Ishikawa (cell line): ENCODE data around the gene ATG2B.

Experiments
- CEBPB ChIP-seq: IDR thresholded peaks from 2 replicates; pipeline ENCODE4 v1.6.1; 2012
- FOXM1 ChIP-seq: IDR thresholded peaks from 2 replicates; pipeline ENCODE4 v1.6.1; 2012; ENCODE audit warnings: low read depth, borderline replicate concordance
- RAD21 ChIP-seq: IDR thresholded peaks from 2 replicates; pipeline ENCODE4 v1.6.1; 2012; ENCODE audit warnings: low read depth
- TAF1 ChIP-seq: IDR thresholded peaks from 2 replicates; pipeline ENCODE4 v1.6.1; 2012; ENCODE audit warnings: low read depth, mild to moderate bottlenecking
- TEAD4 ChIP-seq: IDR thresholded peaks from 2 replicates; pipeline ENCODE4 v1.6.1; 2012
- TF ChIP-seq, protein P1 (sequence below): IDR thresholded peaks from 2 replicates; pipeline ENCODE4 v1.6.1; 2012; ENCODE audit warnings: low read depth, mild to moderate bottlenecking

Gene ATG2B

DNA sequence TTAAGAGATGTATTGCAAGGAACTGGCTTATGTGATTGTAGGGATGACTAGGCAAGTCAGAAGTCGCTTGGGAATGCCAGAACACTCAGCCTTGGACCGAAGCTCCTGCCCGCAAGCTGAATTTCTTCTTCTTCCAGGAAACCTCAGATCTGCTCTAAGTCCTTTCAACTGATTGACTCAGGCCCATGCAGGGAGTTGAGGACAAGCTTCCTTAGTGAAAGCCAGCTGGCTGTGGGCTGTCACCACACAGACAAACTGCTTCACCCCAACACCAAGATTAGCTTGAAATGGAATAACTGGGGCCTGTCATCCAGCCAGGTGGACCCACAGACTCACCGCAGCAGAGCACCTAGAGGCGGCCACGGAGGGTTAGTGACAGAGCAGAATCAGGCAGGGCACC, 133.8 kb downstream of the ATG2B start:
- TF ChIP-seq CEBPB (no peak), TAF1 (no peak), FOXM1 (no peak), RAD21 (no peak), TEAD4 (no peak)
- TF ChIP-seq, protein P1, sequence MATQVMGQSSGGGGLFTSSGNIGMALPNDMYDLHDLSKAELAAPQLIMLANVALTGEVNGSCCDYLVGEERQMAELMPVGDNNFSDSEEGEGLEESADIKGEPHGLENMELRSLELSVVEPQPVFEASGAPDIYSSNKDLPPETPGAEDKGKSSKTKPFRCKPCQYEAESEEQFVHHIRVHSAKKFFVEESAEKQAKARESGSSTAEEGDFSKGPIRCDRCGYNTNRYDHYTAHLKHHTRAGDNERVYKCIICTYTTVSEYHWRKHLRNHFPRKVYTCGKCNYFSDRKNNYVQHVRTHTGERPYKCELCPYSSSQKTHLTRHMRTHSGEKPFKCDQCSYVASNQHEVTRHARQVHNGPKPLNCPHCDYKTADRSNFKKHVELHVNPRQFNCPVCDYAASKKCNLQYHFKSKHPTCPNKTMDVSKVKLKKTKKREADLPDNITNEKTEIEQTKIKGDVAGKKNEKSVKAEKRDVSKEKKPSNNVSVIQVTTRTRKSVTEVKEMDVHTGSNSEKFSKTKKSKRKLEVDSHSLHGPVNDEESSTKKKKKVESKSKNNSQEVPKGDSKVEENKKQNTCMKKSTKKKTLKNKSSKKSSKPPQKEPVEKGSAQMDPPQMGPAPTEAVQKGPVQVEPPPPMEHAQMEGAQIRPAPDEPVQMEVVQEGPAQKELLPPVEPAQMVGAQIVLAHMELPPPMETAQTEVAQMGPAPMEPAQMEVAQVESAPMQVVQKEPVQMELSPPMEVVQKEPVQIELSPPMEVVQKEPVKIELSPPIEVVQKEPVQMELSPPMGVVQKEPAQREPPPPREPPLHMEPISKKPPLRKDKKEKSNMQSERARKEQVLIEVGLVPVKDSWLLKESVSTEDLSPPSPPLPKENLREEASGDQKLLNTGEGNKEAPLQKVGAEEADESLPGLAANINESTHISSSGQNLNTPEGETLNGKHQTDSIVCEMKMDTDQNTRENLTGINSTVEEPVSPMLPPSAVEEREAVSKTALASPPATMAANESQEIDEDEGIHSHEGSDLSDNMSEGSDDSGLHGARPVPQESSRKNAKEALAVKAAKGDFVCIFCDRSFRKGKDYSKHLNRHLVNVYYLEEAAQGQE: no peak
